Smooth muscle cell (in vitro differentiated cells): Measurements from ENCODE around the gene FNBP1L. TPM values are rescaled to one million over a fixed set of nuclear protein-coding genes. Genes with fewer than 3 reads are reported as not detected.

Experiments
- DNase-seq: peaks from one replicate; lab custom pipeline; 2025; ENCODE audit not compliant: unreplicated experiment; lab: John Stamatoyannopoulos, UW
- H2AFZ ChIP-seq: fragments of 200-600 bp; sonication (generic); 2 replicates; pipeline ENCODE4 v1.6.0; 2016; ENCODE audit warnings: antibody characterized with exemption, low read depth, mild to moderate bottlenecking
- H3F3A ChIP-seq: fragments of 200-600 bp; sonication (generic); 2 replicates; pipeline ENCODE4 v1.6.0; 2017; ENCODE audit warnings: antibody characterized with exemption, low read depth
- H3K27ac ChIP-seq: fragments of 200-600 bp; sonication (generic); 2 replicates; pipeline ENCODE4 v1.5.1; 2016; ENCODE audit warnings: low read depth, mild to moderate bottlenecking
- H3K27me3 ChIP-seq: fragments of 200-600 bp; sonication (generic); 2 replicates; pipeline ENCODE4 v1.6.1; 2016; ENCODE audit warnings: low read depth, mild to moderate bottlenecking
- H3K36me3 ChIP-seq: fragments of 200-600 bp; sonication (generic); 2 replicates; pipeline ENCODE4 v1.5.1; 2016; ENCODE audit warnings: low read depth
- H3K4me1 ChIP-seq: fragments of 200-600 bp; sonication (generic); 2 replicates; pipeline ENCODE4 v1.5.1; 2016; ENCODE audit warnings: low read depth
- H3K4me2 ChIP-seq: fragments of 200-600 bp; sonication (generic); 2 replicates; pipeline ENCODE4 v1.6.0; 2016; ENCODE audit warnings: mild to moderate bottlenecking
- H3K4me3 ChIP-seq: fragments of 200-600 bp; sonication (generic); 2 replicates; pipeline ENCODE4 v1.5.1; 2016; ENCODE audit warnings: mild to moderate bottlenecking
- H3K79me2 ChIP-seq: fragments of 200-600 bp; sonication (generic); 2 replicates; pipeline ENCODE4 v1.6.0; 2016; ENCODE audit warnings: low read depth, mild to moderate bottlenecking
- H3K9ac ChIP-seq: fragments of 200-600 bp; sonication (generic); 2 replicates; pipeline ENCODE4 v1.6.0; 2016; ENCODE audit warnings: low read depth
- H3K9me3 ChIP-seq: fragments of 200-600 bp; sonication (generic); replicated peaks from 2 replicates; pipeline ENCODE4 v1.5.1; 2016; ENCODE audit warnings: low read depth
- H4K20me1 ChIP-seq: fragments of 200-600 bp; sonication (generic); 2 replicates; pipeline ENCODE4 v1.6.0; 2016; ENCODE audit warnings: low read depth
- WGBS: methylation state at CpG from one replicate; pipeline ENCODE4 v1.1.7; 2016; ENCODE audit warnings: low lambda C conversion rate; 5-methylcytosine and 5-hydroxymethylcytosine counted together
- polyA plus RNA-seq: library from polyadenylated mRNA; unstranded; fragments of >200 nt; fragmentation: Nextera tagmentation; extraction: Ambion mirVana; gene quantifications from 2 replicates; pipeline ENCODE4 v1.2.1, GENCODE V29; 2016
- total RNA-seq: library from RNA; depleted of rRNA; stranded (reverse); fragments of >200 nt; gene quantifications from 2 replicates; pipeline ENCODE4 v1.2.3, GENCODE V29; 2014
- TF ChIP-seq, protein P1 (sequence below): fragments of 200-600 bp; sonication (generic); IDR thresholded peaks from 2 replicates; pipeline ENCODE4 v1.5.1; 2017; ENCODE audit warnings: borderline replicate concordance, mild to moderate bottlenecking, antibody characterized with exemption; ENCODE audit not compliant: insufficient read depth, poor library complexity, severe bottlenecking

FNBP1L gene
- total and polyA plus RNA-seq, 2 experiments from 2014 or later = 18.7 to 60.4 TPM

DNA sequence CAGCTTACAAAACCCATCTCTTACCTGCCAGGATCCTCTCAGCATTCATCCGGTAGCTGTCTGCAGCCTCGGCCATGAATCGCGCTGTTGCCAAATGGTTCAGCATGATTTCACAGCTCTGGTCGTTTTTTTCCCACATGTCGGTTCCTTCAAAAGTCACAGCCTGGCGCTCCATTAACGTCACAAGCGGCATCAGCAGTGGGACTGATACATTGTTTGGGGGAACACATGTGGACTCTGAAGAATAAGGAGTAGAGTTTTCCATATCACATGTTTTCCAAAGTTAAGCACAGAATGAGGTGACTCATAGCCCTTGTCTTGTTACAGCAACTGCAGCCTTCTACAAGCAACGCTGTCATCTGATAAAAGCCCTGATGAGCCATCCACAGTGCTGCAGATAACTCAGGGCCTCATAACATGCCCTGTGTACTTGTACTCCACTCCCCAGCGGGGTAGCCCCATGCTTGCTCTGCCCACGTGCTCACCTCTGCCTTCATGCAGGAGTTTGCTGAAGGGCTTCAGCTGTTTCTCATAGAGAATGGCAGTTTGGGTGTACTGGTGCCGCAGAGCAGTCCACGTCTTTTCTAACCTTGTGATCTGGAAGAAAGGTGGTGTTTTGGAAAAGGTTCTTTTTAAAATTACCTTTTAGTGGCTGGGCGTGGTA lies 119.5 kb downstream of the FNBP1L start:
- DNase-seq = no peak
- Histone ChIP-seq H4K20me1 (peaks cover 42% of the 10 kb centered on the region), H3K4me3 (no peak overlapping the region), H3K9me3 (no peaks in the 10 kb centered on the region), H2AFZ (no peak overlapping the region), H3K79me2 (no peaks in the 10 kb centered on the region), H3K36me3 (no peaks in the 10 kb centered on the region), H3K9ac (peak overlapping the region; percentile 45), H3K4me1 (no peaks in the 10 kb centered on the region), H3K27ac (peak overlapping the region; percentile 90), H3F3A (peaks cover 25% of the 10 kb centered on the region), H3K4me2 (peak overlapping the region; percentile 25), H3K27me3 (no peaks in the 10 kb centered on the region)
- WGBS = 41% methylated on average over 15 of the region's 15 CpGs
- TF ChIP-seq, protein P1, sequence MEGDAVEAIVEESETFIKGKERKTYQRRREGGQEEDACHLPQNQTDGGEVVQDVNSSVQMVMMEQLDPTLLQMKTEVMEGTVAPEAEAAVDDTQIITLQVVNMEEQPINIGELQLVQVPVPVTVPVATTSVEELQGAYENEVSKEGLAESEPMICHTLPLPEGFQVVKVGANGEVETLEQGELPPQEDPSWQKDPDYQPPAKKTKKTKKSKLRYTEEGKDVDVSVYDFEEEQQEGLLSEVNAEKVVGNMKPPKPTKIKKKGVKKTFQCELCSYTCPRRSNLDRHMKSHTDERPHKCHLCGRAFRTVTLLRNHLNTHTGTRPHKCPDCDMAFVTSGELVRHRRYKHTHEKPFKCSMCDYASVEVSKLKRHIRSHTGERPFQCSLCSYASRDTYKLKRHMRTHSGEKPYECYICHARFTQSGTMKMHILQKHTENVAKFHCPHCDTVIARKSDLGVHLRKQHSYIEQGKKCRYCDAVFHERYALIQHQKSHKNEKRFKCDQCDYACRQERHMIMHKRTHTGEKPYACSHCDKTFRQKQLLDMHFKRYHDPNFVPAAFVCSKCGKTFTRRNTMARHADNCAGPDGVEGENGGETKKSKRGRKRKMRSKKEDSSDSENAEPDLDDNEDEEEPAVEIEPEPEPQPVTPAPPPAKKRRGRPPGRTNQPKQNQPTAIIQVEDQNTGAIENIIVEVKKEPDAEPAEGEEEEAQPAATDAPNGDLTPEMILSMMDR = no peak

DNA sequence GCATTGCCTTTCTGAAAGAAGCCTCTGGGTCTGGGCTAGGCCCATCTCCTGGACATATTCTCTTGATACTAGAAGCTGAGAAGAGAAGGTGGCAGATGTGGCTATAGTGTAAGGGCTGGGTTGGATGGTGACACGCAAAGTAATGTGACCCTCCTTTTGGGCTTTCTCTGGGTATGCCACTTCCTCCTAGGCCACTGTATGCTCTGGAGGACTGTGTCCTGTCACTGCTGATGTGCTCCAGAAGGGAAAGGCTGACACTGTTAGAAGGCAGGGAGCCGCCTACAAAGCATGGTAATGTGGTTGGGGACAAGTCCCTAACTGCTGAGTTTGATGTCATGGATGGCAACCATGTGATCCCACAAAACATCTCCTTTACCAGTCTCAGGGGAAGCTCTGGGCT lies 121.6 kb downstream of the FNBP1L start:
- peaks cover 36% of the 10 kb centered on the region for H4K20me1 ChIP-seq
- no peak overlapping the region for H3K9ac ChIP-seq
- H3K4me1 ChIP-seq = no peaks in the 10 kb centered on the region
- H3K27me3 ChIP-seq = no peaks in the 10 kb centered on the region
- H3K4me3 ChIP-seq = no peak overlapping the region
- TF ChIP-seq, protein P1 = no peak
- H2AFZ ChIP-seq = no peak overlapping the region
- peaks cover 5% of the 10 kb centered on the region for H3K36me3 ChIP-seq
- H3K27ac ChIP-seq = peak overlapping the region; percentile 90
- no peaks in the 10 kb centered on the region for H3K79me2 ChIP-seq
- DNase-seq = no peak
- no peak overlapping the region for H3K4me2 ChIP-seq
- peaks cover 28% of the 10 kb centered on the region for H3F3A ChIP-seq
- no peaks in the 10 kb centered on the region for H3K9me3 ChIP-seq
- WGBS = 90% methylated on average over 2 of the region's 2 CpGs

DNA sequence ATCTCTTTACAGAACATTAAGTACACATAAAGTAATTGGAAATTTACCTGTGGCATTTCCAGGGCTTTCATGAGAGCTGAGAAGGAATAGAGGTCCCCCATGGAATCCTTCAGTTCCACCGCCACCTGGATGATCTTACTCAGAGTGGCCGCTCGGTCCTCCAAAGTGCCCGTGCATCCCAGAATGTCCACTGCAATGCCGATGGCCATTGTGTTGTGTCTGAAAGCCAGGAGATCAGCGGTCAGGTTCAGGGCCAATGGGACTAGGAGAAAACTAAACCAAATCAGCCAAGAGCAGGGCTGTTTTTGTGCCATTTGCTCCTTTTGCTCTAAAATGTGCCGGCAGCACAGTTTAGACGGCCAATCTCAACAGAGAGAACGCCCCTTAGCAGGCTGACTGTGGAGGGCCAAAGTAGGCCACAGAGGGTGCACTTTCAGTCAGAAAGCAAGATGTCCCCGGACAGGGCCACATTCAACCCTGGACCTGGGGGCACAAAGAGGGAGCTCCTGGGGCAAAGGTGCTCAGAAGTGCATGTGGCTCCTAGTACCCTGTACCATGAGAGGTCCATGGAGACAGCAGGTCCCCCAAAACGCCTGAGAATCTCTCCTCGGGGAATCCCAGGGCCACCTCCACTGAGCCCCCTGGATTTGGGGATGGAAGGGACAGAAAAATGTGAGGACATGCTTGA lies 123.8 kb downstream of the FNBP1L start:
- DNase-seq = no peak
- Histone ChIP-seq H4K20me1 (peaks cover 37% of the 10 kb centered on the region), H3K9ac (no peak overlapping the region), H3K4me1 (peaks cover 15% of the 10 kb centered on the region), H3K4me3 (no peak overlapping the region), H3K27me3 (no peaks in the 10 kb centered on the region), H3K27ac (no peak overlapping the region), H3F3A (peaks cover 18% of the 10 kb centered on the region), H3K36me3 (peaks cover 5% of the 10 kb centered on the region), H2AFZ (no peak overlapping the region), H3K4me2 (no peak overlapping the region), H3K79me2 (no peaks in the 10 kb centered on the region), H3K9me3 (no peaks in the 10 kb centered on the region)
- TF ChIP-seq, protein P1 = no peak
- WGBS = 95% methylated on average over 12 of the region's 12 CpGs
